MM.1S (cell line): Measurements from ENCODE around the gene HECTD4.

Experiments used
- DNase-seq: peaks from one replicate; pipeline ENCODE4 v3.0.0-alpha.2; 2015
- H2AFZ ChIP-seq: fragments of 300-600 bp; sonication (generic); 2 replicates; pipeline ENCODE4 v1.6.0; 2016; ENCODE audit warnings: antibody characterized with exemption, low read length
- H3F3A ChIP-seq: fragments of 300-600 bp; sonication (generic); 2 replicates; pipeline ENCODE4 v1.6.1; 2016; ENCODE audit warnings: mild to moderate bottlenecking, antibody characterized with exemption, low read length, moderate library complexity, mixed read lengths; ENCODE audit not compliant: insufficient read depth
- H3K27ac ChIP-seq: fragments of 300-600 bp; sonication (generic); 2 replicates; pipeline ENCODE4 v1.5.1; 2016; ENCODE audit warnings: mild to moderate bottlenecking, low read length
- H3K27me3 ChIP-seq: fragments of 300-600 bp; sonication (generic); replicated peaks from 2 replicates; pipeline ENCODE4 v1.6.0; 2016; ENCODE audit warnings: low read length; ENCODE audit not compliant: insufficient read depth
- H3K36me3 ChIP-seq: fragments of 300-600 bp; sonication (generic); replicated peaks from 2 replicates; pipeline ENCODE4 v1.6.1; 2016; ENCODE audit warnings: mild to moderate bottlenecking, low read length, mixed read lengths; ENCODE audit not compliant: insufficient read depth
- H3K4me1 ChIP-seq: fragments of 300-600 bp; sonication (generic); 2 replicates; pipeline ENCODE4 v1.6.1; 2016; ENCODE audit warnings: low read length, mixed read lengths
- H3K4me2 ChIP-seq: fragments of 300-600 bp; sonication (generic); 2 replicates; pipeline ENCODE4 v1.6.0; 2016; ENCODE audit warnings: low read depth, low read length
- H3K4me3 ChIP-seq: fragments of 300-600 bp; sonication (generic); 2 replicates; pipeline ENCODE4 v1.5.1; 2016; ENCODE audit warnings: low read length, mixed read lengths
- H3K79me2 ChIP-seq: fragments of 300-600 bp; sonication (generic); 2 replicates; pipeline ENCODE4 v1.6.1; 2016; ENCODE audit warnings: mixed run types, low read length, mixed read lengths
- H3K9ac ChIP-seq: fragments of 300-600 bp; sonication (generic); 2 replicates; pipeline ENCODE4 v1.6.1; 2016; ENCODE audit warnings: low read length, mixed read lengths
- H3K9me2 ChIP-seq: fragments of 300-600 bp; sonication (generic); replicated peaks from 2 replicates; pipeline ENCODE4 v1.6.1; 2016; ENCODE audit warnings: mild to moderate bottlenecking, low read length, mixed read lengths; ENCODE audit not compliant: insufficient read depth
- H3K9me3 ChIP-seq: fragments of 300-600 bp; sonication (generic); replicated peaks from 2 replicates; pipeline ENCODE4 v1.6.1; 2016; ENCODE audit warnings: mild to moderate bottlenecking, low read length, mixed read lengths; ENCODE audit not compliant: insufficient read depth
- H4K20me1 ChIP-seq: fragments of 300-600 bp; sonication (generic); 2 replicates; pipeline ENCODE4 v1.6.1; 2016; ENCODE audit warnings: mild to moderate bottlenecking, low read length, moderate library complexity, mixed read lengths; ENCODE audit not compliant: insufficient read depth
- EZH2 ChIP-seq: fragments of 300-600 bp; sonication (generic); optimal IDR thresholded peaks from 2 replicates; pipeline ENCODE3; 2017; ENCODE audit warnings: low read depth, mild to moderate bottlenecking, antibody characterized with exemption, low read length, mixed read lengths
- EZH2phosphoT487 ChIP-seq: fragments of 300-600 bp; sonication (generic); IDR thresholded peaks from 2 replicates; pipeline ENCODE4 v1.6.1; 2018; ENCODE audit warnings: antibody characterized with exemption, low read length
- TF ChIP-seq, protein P1 (sequence below): fragments of 300-600 bp; sonication (generic); IDR thresholded peaks from 2 replicates; pipeline ENCODE4 v1.5.1; 2016; ENCODE audit warnings: antibody characterized with exemption, low read length, mixed read lengths

Gene HECTD4

DNA sequence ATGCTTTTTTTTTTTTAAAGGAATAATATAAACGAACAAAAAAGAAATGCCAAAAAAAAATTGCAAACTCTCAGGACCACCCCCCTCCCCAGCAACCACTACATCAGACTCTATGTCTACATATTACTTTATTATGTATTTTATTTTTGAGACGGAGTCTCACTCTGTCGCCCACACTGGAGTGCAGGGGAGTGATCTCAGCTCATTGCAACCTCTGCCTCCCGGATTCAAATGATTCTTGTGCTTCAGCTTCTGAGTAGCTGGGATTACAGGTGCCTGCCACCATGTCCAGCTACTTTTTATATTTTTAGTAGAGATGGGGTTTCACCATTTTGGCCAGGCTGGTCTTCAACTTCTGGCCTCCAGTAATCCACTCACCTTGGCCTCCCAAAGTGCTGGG is 22.9 kb downstream of the HECTD4 start:
- Histone ChIP-seq H2AFZ (no peak overlapping the region), H3K27me3 (no peaks in the 10 kb centered on the region), H3K9ac (no peak overlapping the region), H3K9me2 (no peaks in the 10 kb centered on the region), H3K4me3 (no peak overlapping the region), H3K27ac (no peak overlapping the region), H3K4me1 (no peaks in the 10 kb centered on the region), H3K9me3 (no peaks in the 10 kb centered on the region), H3K79me2 (peaks cover 6% of the 10 kb centered on the region), H3K4me2 (no peak overlapping the region), H4K20me1 (no peaks in the 10 kb centered on the region), H3K36me3 (no peaks in the 10 kb centered on the region), H3F3A (no peaks in the 10 kb centered on the region)
- DNase-seq, result no peak
- TF ChIP-seq EZH2phosphoT487, result no peak
- TF ChIP-seq, protein P1, sequence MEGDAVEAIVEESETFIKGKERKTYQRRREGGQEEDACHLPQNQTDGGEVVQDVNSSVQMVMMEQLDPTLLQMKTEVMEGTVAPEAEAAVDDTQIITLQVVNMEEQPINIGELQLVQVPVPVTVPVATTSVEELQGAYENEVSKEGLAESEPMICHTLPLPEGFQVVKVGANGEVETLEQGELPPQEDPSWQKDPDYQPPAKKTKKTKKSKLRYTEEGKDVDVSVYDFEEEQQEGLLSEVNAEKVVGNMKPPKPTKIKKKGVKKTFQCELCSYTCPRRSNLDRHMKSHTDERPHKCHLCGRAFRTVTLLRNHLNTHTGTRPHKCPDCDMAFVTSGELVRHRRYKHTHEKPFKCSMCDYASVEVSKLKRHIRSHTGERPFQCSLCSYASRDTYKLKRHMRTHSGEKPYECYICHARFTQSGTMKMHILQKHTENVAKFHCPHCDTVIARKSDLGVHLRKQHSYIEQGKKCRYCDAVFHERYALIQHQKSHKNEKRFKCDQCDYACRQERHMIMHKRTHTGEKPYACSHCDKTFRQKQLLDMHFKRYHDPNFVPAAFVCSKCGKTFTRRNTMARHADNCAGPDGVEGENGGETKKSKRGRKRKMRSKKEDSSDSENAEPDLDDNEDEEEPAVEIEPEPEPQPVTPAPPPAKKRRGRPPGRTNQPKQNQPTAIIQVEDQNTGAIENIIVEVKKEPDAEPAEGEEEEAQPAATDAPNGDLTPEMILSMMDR, result no peak
- no peak for TF ChIP-seq EZH2

DNA sequence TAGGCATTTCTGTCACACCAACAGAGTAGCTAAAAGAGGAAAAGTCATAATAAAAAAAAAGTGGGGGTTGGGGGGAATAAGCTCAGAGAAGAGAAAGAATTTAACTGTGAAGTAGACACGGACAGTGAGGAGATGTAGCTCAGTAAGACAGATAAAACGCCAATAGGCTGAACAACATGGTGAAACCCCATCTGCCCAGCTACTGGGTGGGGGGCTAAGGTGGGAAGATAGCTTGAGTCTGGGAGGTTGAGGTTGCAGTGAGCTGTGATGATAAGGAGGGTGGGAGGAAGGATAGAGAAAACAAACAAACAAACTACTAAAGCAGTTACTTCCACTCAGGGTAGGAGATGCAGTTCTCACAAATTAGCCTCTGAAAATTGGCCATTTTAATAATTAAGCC is 25.0 kb downstream of the HECTD4 start:
- no peaks in the 10 kb centered on the region for H3K9me2 ChIP-seq
- peaks cover 11% of the 10 kb centered on the region for H3K79me2 ChIP-seq
- no peaks in the 10 kb centered on the region for H3K4me1 ChIP-seq
- no peaks in the 10 kb centered on the region for H3K9me3 ChIP-seq
- no peaks in the 10 kb centered on the region for H4K20me1 ChIP-seq
- H2AFZ ChIP-seq, result no peak overlapping the region
- H3K4me3 ChIP-seq, result no peak overlapping the region
- TF ChIP-seq, protein P1, result no peak
- no peak for TF ChIP-seq EZH2
- no peak for TF ChIP-seq EZH2phosphoT487
- no peaks in the 10 kb centered on the region for H3K27me3 ChIP-seq
- H3K4me2 ChIP-seq, result no peak overlapping the region
- no peak overlapping the region for H3K9ac ChIP-seq
- H3K27ac ChIP-seq, result no peak overlapping the region
- DNase-seq, result no peak
- no peaks in the 10 kb centered on the region for H3K36me3 ChIP-seq
- H3F3A ChIP-seq, result no peaks in the 10 kb centered on the region

DNA sequence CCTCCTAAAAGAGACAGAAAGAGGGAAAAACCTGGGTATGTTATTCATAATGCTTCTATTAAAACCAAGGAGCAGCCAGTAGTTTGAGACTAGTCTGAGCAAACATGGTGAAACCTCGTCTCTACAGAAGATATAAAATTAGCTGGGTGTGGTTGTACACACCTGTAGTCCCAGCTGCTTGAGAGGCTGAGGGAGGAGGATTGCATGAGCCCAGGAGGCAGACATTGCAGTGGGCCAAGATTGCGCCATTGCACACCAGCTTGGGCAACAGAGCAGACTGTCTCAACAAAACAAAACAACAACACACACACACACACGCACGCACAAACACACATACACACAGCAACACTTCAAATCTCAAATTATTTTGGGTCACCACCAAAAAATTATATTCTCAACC is 27.8 kb downstream of the HECTD4 start:
- no peaks in the 10 kb centered on the region for H4K20me1 ChIP-seq
- no peak overlapping the region for H3K9ac ChIP-seq
- H3K4me1 ChIP-seq, result no peaks in the 10 kb centered on the region
- no peaks in the 10 kb centered on the region for H3K9me2 ChIP-seq
- H3K27me3 ChIP-seq, result no peaks in the 10 kb centered on the region
- H3F3A ChIP-seq, result no peaks in the 10 kb centered on the region
- DNase-seq, result no peak
- no peak overlapping the region for H3K4me2 ChIP-seq
- H2AFZ ChIP-seq, result no peak overlapping the region
- no peaks in the 10 kb centered on the region for H3K36me3 ChIP-seq
- H3K27ac ChIP-seq, result no peak overlapping the region
- no peaks in the 10 kb centered on the region for H3K9me3 ChIP-seq
- TF ChIP-seq, protein P1, result no peak
- TF ChIP-seq EZH2 (no peak), EZH2phosphoT487 (no peak)
- no peak overlapping the region for H3K4me3 ChIP-seq
- peaks cover 7% of the 10 kb centered on the region for H3K79me2 ChIP-seq
